Omental fat pad (tissue), 4 donors: ENCODE data around the gene KCNIP2. TPM values are rescaled to one million over a fixed set of nuclear protein-coding genes. Genes with fewer than 3 reads are reported as not detected.

Experiments used
- total RNA-seq, 4 donors: library from RNA; depleted of rRNA; stranded (reverse); fragments of >200 nt; gene quantifications; one replicate each; pipeline ENCODE4 v1.1.0, GENCODE V29; 2016

The KCNIP2 gene
- total RNA-seq, 4 donors from 2014 or later, result 60.4 to 252 (median 80.3) TPM

Other genes with a start within 250 kb of the KCNIP2 start
- 10 to 100 TPM; 50.0 to 73.5 (median 54.3) TPM for gene FBXW4, start 148.6 kb downstream of the KCNIP2 start, total RNA-seq
- 1 to 10 TPM in 1 of 4 donors, not detected in 3; 1.0 TPM for gene FGF8, start 67.7 kb downstream of the KCNIP2 start, total RNA-seq
- 10 to 100 TPM; 25.0 to 31.1 (median 27.7) TPM for gene NPM3, start 60.4 kb downstream of the KCNIP2 start, total RNA-seq
- gene OGA, start 25.4 kb downstream of the KCNIP2 start, total RNA-seq, result 100 to 1,000 TPM in 2 of 4 donors, 10 to 100 TPM in 2; 70.0 to 214 (median 127) TPM
- gene ARMH3, start 212.4 kb upstream of the KCNIP2 start, total RNA-seq, result 10 to 100 TPM; 10.0 to 61.8 (median 12.7) TPM
- 10 to 100 TPM; 14.1 to 31.5 (median 22.5) TPM for gene HPS6, start 221.5 kb upstream of the KCNIP2 start, total RNA-seq